ENCODE results near the gene RAPSN. TPM values are rescaled to one million over a fixed set of nuclear protein-coding genes. Genes with fewer than 3 reads are reported as not detected.

RAPSN gene
- total RNA-seq, 6 experiments from 2014 or later = 0.15 to 0.49 (median 0.25) TPM; not detected in 3

DNA sequence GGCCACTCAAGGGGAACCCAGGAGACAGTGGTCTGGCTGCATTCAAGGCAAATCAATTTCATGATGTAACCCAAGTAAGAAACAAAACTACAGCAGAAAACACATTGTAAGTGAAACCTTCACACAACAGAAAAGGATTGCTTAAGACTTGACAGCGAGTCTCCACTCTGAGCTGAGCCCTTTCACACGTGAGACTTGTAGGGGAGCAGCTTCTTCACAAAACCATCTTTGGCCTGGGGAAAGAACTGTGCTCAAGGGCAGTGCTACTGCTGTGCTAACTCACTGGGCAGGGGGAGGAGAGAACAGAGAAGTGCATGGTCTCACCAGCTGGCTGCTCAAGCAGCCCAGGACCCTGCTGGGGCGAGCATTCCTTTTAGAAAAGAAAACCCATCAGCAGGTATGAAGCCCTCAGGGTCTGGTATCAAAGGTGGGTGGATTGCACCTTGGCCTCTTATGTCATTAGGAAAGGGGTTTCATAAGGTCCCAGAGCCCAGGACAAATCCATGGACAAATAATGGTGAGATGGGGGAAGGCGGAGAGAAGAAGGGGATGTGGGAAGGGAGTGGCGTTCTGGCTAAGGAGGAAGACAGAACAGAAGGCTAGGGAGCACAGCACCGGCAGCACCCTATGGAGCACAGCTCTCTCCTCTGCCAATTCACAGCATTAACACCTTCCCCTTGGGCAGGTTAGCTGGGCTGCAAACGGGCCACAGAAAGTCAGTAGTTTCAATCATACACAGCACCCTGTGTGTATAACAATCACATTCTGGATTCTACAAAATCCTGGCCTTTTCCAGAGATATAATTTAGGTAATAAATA, 20.6 kb upstream of the RAPSN start:
- no peaks in the 10 kb centered on the region for H3K27me3 ChIP-seq
- peaks cover 0 to 50% (median 25%) of the 10 kb centered on the region in 4 donors for H3K36me3 ChIP-seq
- peak in 1 of 4 donors; percentile 2 for ATAC-seq
- no peak for DNase-seq
- H3K4me3 ChIP-seq = no peak overlapping the region
- peak overlapping the region in 1 of 3 donors; percentile 20 for H3K27ac ChIP-seq
- H3K9me3 ChIP-seq = no peaks in the 10 kb centered on the region
- peaks cover 0 to 56% (median 11%) of the 10 kb centered on the region in 4 donors for H3K4me1 ChIP-seq
- TF ChIP-seq POLR2A (IDR thresholded peaks at IDR 0.05) = no peak
- TF ChIP-seq, protein P1, sequence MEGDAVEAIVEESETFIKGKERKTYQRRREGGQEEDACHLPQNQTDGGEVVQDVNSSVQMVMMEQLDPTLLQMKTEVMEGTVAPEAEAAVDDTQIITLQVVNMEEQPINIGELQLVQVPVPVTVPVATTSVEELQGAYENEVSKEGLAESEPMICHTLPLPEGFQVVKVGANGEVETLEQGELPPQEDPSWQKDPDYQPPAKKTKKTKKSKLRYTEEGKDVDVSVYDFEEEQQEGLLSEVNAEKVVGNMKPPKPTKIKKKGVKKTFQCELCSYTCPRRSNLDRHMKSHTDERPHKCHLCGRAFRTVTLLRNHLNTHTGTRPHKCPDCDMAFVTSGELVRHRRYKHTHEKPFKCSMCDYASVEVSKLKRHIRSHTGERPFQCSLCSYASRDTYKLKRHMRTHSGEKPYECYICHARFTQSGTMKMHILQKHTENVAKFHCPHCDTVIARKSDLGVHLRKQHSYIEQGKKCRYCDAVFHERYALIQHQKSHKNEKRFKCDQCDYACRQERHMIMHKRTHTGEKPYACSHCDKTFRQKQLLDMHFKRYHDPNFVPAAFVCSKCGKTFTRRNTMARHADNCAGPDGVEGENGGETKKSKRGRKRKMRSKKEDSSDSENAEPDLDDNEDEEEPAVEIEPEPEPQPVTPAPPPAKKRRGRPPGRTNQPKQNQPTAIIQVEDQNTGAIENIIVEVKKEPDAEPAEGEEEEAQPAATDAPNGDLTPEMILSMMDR (IDR thresholded peaks at IDR 0.05) = no peak
- 85% methylated on average over 6 of the region's 7 CpGs for WGBS (ENCODE audit: insufficient coverage, low coverage, low lambda C conversion rate, missing lambda C conversion rate)
- intact Hi-C loops (cut with DNase I) = no loop called here

DNA sequence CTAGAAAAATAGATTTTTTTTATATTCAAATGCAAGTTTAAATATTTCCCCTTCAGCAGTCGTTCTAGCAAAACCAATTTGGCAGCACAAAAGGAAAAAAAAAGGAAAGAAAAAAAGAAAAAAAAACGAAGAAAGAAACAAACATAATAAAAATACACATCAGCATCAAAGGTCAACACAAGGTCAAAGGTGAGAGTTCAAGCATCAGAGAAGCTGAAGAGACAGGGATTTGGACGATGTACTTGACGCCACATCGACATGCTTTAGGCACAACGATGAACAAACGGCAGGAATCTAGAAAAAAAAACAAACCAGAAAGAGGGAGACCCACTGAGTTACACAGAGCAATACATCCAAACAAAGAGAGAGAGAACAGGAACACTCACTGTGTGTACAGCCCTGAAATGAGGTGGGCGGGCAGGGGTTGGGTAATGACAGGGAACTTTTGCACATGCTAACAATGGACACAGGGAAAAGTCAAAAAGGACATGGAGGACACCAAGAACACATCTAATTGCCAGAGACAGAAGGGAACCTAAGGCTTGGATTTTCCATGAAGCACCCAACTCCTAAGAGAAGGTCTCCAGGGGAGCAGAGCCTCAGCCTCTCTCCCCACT, 19.8 kb upstream of the RAPSN start:
- Histone ChIP-seq H3K4me3 (no peak overlapping the region), H3K4me1 (peaks cover 0 to 56% (median 11%) of the 10 kb centered on the region in 4 donors), H3K9me3 (no peaks in the 10 kb centered on the region), H3K36me3 (peaks cover 0 to 46% (median 23%) of the 10 kb centered on the region in 4 donors), H3K27ac (peak overlapping the region in 1 of 3 donors; percentile 20), H3K27me3 (no peaks in the 10 kb centered on the region)
- ATAC-seq = peak in 3 of 4 donors; percentile 5 to 26 (median 11)
- no peak for TF ChIP-seq POLR2A (IDR thresholded peaks at IDR 0.05)
- TF ChIP-seq, protein P1 (IDR thresholded peaks at IDR 0.05) = no peak
- 40% methylated on average over 8 of the region's 8 CpGs for WGBS (ENCODE audit: insufficient coverage, low coverage, low lambda C conversion rate, missing lambda C conversion rate)
- DNase-seq = no peak
- intact Hi-C loops (cut with DNase I) = no loop called here

DNA sequence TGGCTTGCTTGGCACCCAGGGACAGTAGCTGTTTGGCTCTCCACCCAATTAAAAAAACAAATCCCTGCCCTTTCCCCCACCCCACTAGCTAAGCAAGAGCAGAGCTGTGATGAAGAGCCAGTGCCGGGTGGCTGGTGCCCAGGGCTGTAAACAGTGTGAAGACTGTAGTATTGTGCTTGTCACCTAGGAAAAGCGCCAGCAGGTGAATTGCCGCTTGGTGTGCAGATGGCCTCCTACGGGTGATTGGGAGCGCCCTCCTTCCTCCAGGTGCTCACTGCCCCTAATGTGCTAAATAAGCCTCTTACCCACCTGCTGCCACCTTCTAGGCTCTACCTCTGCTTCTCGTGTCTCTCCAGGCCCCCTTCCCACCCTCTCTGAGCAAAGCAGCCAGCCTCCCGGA, 18.4 kb upstream of the RAPSN start:
- Histone ChIP-seq H3K27me3 (no peaks in the 10 kb centered on the region), H3K4me3 (no peak overlapping the region), H3K27ac (peak overlapping the region; percentile 37 to 65 (median 38)), H3K9me3 (no peaks in the 10 kb centered on the region), H3K4me1 (peaks cover 0 to 54% (median 11%) of the 10 kb centered on the region in 4 donors), H3K36me3 (peaks cover 0 to 33% (median 15%) of the 10 kb centered on the region in 4 donors)
- intact Hi-C loops (cut with DNase I) = no loop called here
- TF ChIP-seq, protein P1 (IDR thresholded peaks at IDR 0.05) = no peak
- no peak for TF ChIP-seq POLR2A (IDR thresholded peaks at IDR 0.05)
- ATAC-seq (peak; percentile 46 to 59 (median 58)), DNase-seq (peak in 2 of 3 donors; percentile 35 to 63)
- 60% methylated on average over 6 of the region's 7 CpGs for WGBS (ENCODE audit: insufficient coverage, low coverage, low lambda C conversion rate, missing lambda C conversion rate)

DNA sequence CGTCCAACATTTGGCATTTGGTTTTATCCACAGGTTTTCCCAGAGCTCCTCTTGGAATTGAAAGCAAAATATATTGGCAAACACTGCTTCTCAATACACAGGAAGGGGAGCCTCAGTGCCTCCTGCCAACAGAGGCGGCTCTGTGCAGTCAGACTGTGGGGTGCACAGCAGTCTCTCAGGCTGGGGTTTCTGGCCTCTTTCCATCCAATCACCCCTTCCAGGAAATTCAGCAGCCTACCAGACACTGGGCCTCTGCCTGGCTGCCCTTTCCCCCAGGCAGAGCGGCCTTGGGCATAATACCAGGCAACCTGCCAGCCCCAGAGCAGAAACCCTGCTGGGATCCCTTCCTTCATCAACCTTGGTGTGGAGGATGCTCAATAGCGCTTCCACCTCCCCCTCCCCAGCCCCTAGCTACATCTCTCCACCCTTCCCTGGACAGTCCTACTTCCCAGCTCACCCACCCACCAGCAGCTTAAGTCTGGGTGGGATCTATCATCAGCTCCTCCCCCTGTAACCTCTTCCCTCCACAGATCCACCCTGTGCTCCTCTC, 17.8 kb upstream of the RAPSN start:
- DNase-seq (peak; percentile 65 to 80 (median 78)), ATAC-seq (peak; percentile 76 to 81 (median 80))
- no peaks in the 10 kb centered on the region for H3K27me3 ChIP-seq
- H3K4me1 ChIP-seq = peaks cover 0 to 48% (median 11%) of the 10 kb centered on the region in 4 donors
- WGBS (ENCODE audit: insufficient coverage, low coverage, low lambda C conversion rate, missing lambda C conversion rate) = 17% methylated on average over 4 of the region's 4 CpGs
- H3K9me3 ChIP-seq = no peaks in the 10 kb centered on the region
- intact Hi-C loops (cut with DNase I) = no loop called here
- H3K27ac ChIP-seq = peak overlapping the region; percentile 37 to 65 (median 38)
- no peak overlapping the region for H3K4me3 ChIP-seq
- peaks cover 0 to 27% (median 12%) of the 10 kb centered on the region in 4 donors for H3K36me3 ChIP-seq
- TF ChIP-seq, protein P1 (IDR thresholded peaks at IDR 0.05) = no peak
- no peak for TF ChIP-seq POLR2A (IDR thresholded peaks at IDR 0.05)

All from right lobe of liver (tissue), 6 donors.